Effector memory CD4-positive, alpha-beta T cell (primary cell): Measurements from ENCODE around the gene SMARCE1.

Source experiments
- DNase-seq, 3 donors: peaks; one replicate each; pipeline ENCODE4 v3.0.0-alpha.2; 2020
- H3K27ac ChIP-seq: 2 replicates; pipeline ENCODE4 v1.7.0; 2013; ENCODE audit warnings: mild to moderate bottlenecking, low read length, moderate library complexity; ENCODE audit not compliant: insufficient read depth, poor library complexity, severe bottlenecking
- H3K27me3 ChIP-seq: replicated peaks from 2 replicates; pipeline ENCODE4 v1.7.0; 2013; ENCODE audit warnings: mild to moderate bottlenecking, low read length; ENCODE audit not compliant: insufficient read depth, control insufficient read depth, poor library complexity, severe bottlenecking
- H3K36me3 ChIP-seq: 2 replicates; pipeline ENCODE4 v1.7.0; 2013; ENCODE audit warnings: mild to moderate bottlenecking, low read length, moderate library complexity; ENCODE audit not compliant: control insufficient read depth, insufficient read depth
- H3K4me1 ChIP-seq: 2 replicates; pipeline ENCODE4 v1.7.0; 2013; ENCODE audit warnings: low read length, mild to moderate bottlenecking; ENCODE audit not compliant: control insufficient read depth, insufficient read depth, poor library complexity, severe bottlenecking
- H3K4me3 ChIP-seq: 2 replicates; pipeline ENCODE4 v1.7.0; 2013; ENCODE audit warnings: low read length, low read depth, mild to moderate bottlenecking; ENCODE audit not compliant: insufficient read depth, poor library complexity, severe bottlenecking
- H3K9me3 ChIP-seq: 2 replicates; pipeline ENCODE4 v1.7.0; 2013; ENCODE audit warnings: mild to moderate bottlenecking, low read length, moderate library complexity; ENCODE audit not compliant: control insufficient read depth
- total RNA-seq, 3 donors: gene quantifications; one replicate each; lab custom pipeline; 2026; lab: John Stamatoyannopoulos, UW

The SMARCE1 gene
- total RNA-seq, result 12.8 to 19.9 (median 17.6) reads per million in 3 donors

DNA sequence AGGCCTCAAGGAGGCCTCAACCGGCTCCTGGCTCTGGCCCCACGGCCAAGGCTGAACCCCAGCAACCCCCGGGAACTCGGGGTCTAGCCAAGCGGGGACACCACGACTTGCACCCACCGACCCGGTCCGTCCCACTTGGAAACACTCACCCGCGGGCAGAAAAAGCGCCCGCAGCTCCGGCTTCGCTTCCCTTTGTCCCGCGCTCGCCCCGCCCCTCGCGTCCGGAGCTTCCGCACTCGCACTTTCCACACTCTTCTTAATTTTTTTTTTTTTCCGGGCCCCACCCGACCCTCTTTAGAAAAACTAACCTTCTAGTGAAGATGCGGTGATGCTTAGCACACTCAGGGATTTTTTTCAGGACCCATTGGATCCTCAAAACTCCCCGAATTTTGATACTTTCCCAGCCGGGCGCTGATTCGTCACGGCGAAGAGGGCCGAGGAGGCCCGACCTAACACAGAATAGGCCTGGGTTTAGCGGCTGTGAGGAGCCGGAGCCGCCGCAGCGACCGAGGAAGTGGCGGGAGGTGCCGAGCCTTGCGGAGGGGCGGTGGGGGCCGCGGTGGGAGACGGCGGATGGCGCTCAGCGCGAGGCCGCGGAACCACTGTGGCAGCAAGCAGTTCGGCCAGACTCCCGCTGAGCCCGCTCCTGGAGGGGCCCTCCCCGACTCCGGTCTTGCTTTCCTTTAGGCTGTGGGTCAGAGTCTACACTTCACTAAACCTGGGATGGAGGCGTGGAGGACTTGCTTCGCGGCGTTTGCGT lies at the start of gene SMARCE1:
SMARCE1 (minus strand) TSS at position 195 of the 760 bp plus-strand sequence. CDS start 2,016 bp downstream, outside the sequence.
- H3K36me3 ChIP-seq, result peaks cover 18% of the 10 kb centered on the region
- H3K4me1 ChIP-seq, result peaks cover 10% of the 10 kb centered on the region
- H3K9me3 ChIP-seq, result no peaks in the 10 kb centered on the region
- H3K27me3 ChIP-seq, result no peaks in the 10 kb centered on the region
- peak; percentile 54 to 63 (median 62) for DNase-seq
- peak within 1 kb of the TSS; percentile 88 for H3K4me3 ChIP-seq
- peak within 1 kb of the TSS; percentile 98 for H3K27ac ChIP-seq

- no peaks in the 10 kb centered on the region for H3K9me3 ChIP-seq
- no peaks in the 10 kb centered on the region for H3K36me3 ChIP-seq
- no peak for DNase-seq
- no peaks in the 10 kb centered on the region for H3K4me1 ChIP-seq
- no peak overlapping the region for H3K4me3 ChIP-seq
- H3K27me3 ChIP-seq, result peaks cover 7% of the 10 kb centered on the region
- H3K27ac ChIP-seq, result no peak overlapping the region
Measured at GRCh38 chr17:40697297-40697696, 49.7 kb upstream of the SMARCE1 start.

GRCh38 chr17:40696651-40697072 lies 49.0 kb upstream of the SMARCE1 start:
- Histone ChIP-seq H3K36me3 (no peaks in the 10 kb centered on the region), H3K27me3 (peaks cover 7% of the 10 kb centered on the region), H3K27ac (no peak overlapping the region), H3K4me3 (no peak overlapping the region), H3K9me3 (no peaks in the 10 kb centered on the region), H3K4me1 (no peaks in the 10 kb centered on the region)
- DNase-seq, result no peak

GRCh38 chr17:40695874-40696472 lies 48.4 kb upstream of the SMARCE1 start:
- no peaks in the 10 kb centered on the region for H3K9me3 ChIP-seq
- H3K4me1 ChIP-seq, result no peaks in the 10 kb centered on the region
- no peak overlapping the region for H3K4me3 ChIP-seq
- no peak for DNase-seq
- H3K27ac ChIP-seq, result no peak overlapping the region
- H3K36me3 ChIP-seq, result no peaks in the 10 kb centered on the region
- H3K27me3 ChIP-seq, result peaks cover 7% of the 10 kb centered on the region

DNA sequence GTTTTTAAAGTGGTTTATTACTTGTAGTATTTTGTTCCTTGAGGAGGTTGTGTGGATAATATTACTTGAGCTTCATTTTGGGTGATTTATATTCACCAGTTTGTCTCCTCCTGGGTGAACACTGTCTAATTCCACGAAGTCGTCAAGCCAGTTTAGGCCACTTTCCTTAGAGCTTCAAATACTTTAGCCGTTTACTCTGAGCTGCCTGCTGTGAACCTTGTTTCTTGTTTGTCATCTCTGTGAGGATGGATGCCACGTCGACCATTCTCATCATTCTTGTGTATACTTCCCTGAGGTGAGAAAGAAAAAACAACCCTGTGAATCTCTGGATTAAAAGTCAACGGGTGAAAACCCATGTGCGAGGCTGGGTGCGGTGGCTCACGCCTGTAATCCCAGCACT lies 47.0 kb upstream of the SMARCE1 start:
- Histone ChIP-seq H3K27me3 (peaks cover 7% of the 10 kb centered on the region), H3K36me3 (no peaks in the 10 kb centered on the region)

GRCh38 chr17:40687106-40687505 lies 39.5 kb upstream of the SMARCE1 start:
- Histone ChIP-seq H3K9me3 (no peaks in the 10 kb centered on the region), H3K36me3 (no peaks in the 10 kb centered on the region), H3K27me3 (no peaks in the 10 kb centered on the region), H3K4me3 (no peak overlapping the region), H3K4me1 (no peaks in the 10 kb centered on the region), H3K27ac (no peak overlapping the region)
- DNase-seq, result no peak

More for the DNA sequence above, 47.0 kb upstream of the SMARCE1 start:
- Histone ChIP-seq H3K4me3 (no peak overlapping the region), H3K27ac (no peak overlapping the region), H3K9me3 (no peaks in the 10 kb centered on the region), H3K4me1 (no peaks in the 10 kb centered on the region)
- DNase-seq, result no peak

DNA sequence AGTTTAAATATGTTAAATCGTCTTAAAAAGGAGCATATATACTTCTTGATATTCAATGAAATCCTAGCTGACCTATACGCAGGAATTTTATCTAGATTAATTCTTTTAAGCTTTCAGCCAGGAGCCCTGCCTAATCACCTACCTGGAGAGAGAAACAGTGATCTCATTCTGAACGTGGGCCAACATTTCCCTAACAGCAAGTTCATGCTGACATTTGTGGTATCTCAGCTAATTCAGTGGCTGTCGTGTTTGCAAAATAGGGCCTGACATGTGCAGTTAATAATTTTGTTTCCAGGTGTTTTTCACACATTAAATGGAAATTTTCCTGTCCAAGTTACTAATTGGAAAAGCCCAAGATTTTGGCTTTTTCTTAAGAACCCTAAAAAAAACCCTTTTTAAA lies 38.6 kb upstream of the SMARCE1 start:
- no peaks in the 10 kb centered on the region for H3K4me1 ChIP-seq
- H3K9me3 ChIP-seq, result no peaks in the 10 kb centered on the region
- no peak overlapping the region for H3K27ac ChIP-seq
- DNase-seq, result no peak
- H3K36me3 ChIP-seq, result no peaks in the 10 kb centered on the region
- H3K27me3 ChIP-seq, result no peaks in the 10 kb centered on the region
- no peak overlapping the region for H3K4me3 ChIP-seq

DNA sequence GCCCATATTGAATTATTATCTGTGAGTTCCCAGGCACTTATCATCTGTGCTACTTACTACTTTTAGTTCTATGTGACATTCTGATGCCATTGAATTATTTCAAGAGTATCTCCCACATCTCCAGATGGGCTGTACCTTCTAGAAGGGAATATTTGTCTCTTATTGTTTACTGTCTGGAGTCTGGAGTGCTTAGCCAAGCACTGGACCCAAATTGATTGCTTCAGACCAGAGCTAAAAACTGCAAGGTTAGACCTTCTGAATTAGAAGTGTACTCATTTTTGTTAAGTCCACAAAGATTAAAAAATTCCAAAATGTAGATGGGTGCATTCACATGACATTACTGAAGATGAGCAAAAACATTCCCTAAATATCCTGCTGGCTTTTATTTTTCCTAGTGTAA lies 33.4 kb upstream of the SMARCE1 start:
- peaks cover 4% of the 10 kb centered on the region for H3K27me3 ChIP-seq

GRCh38 chr17:40679523-40679907 lies 31.9 kb upstream of the SMARCE1 start:
- no peaks in the 10 kb centered on the region for H3K36me3 ChIP-seq
- no peak for DNase-seq
- H3K9me3 ChIP-seq, result no peaks in the 10 kb centered on the region
- peaks cover 4% of the 10 kb centered on the region for H3K27me3 ChIP-seq
- H3K27ac ChIP-seq, result no peak overlapping the region
- H3K4me1 ChIP-seq, result no peaks in the 10 kb centered on the region
- H3K4me3 ChIP-seq, result no peak overlapping the region

More for the DNA sequence above, 33.4 kb upstream of the SMARCE1 start:
- Histone ChIP-seq H3K4me1 (no peaks in the 10 kb centered on the region), H3K27ac (no peak overlapping the region), H3K9me3 (no peaks in the 10 kb centered on the region), H3K4me3 (no peak overlapping the region), H3K36me3 (no peaks in the 10 kb centered on the region)
- no peak for DNase-seq

GRCh38 chr17:40678902-40679522 lies 31.4 kb upstream of the SMARCE1 start:
- Histone ChIP-seq H3K4me1 (no peaks in the 10 kb centered on the region), H3K27me3 (peaks cover 4% of the 10 kb centered on the region), H3K9me3 (no peaks in the 10 kb centered on the region), H3K27ac (no peak overlapping the region), H3K36me3 (no peaks in the 10 kb centered on the region), H3K4me3 (no peak overlapping the region)
- DNase-seq, result no peak
